Effector memory CD8-positive, alpha-beta T cell (primary cell): Measurements from ENCODE around the gene SYNM.

Experiments used
- ATAC-seq: fragments of 150-1000 bp; cut with Tn5 transposase; replicated peaks from 2 replicates; pipeline ENCODE4 v1.10.0; 2021; ENCODE audit warnings: mild to moderate bottlenecking, moderate library complexity
- DNase-seq, 3 experiments: peaks; one replicate each; pipeline ENCODE4 v3.0.0; 2021
- H3K27ac Mint-ChIP-seq, 2 donors: one replicate each; pipeline ENCODE4 v1.8.0; 2022; ENCODE audit warnings: mild to moderate bottlenecking in 2 of 2, mixed read lengths in 2 of 2, moderate library complexity in 2 of 2
- H3K27me3 Mint-ChIP-seq, 2 donors: one replicate each; pipeline ENCODE4 v1.8.0; 2022; ENCODE audit warnings: mixed read lengths in 2 of 2
- H3K36me3 Mint-ChIP-seq: one replicate; pipeline ENCODE4 v1.8.0; 2022; ENCODE audit warnings: mild to moderate bottlenecking, moderate library complexity, mixed read lengths; ENCODE audit not compliant: insufficient read depth
- H3K4me1 Mint-ChIP-seq, 2 donors: one replicate each; pipeline ENCODE4 v1.8.0; 2022; ENCODE audit warnings: low read depth in 2 of 2, mixed read lengths in 2 of 2
- H3K4me3 Mint-ChIP-seq, 2 donors: one replicate each; pipeline ENCODE4 v1.8.0; 2022; ENCODE audit warnings: mild to moderate bottlenecking in 2 of 2, mixed read lengths in 2 of 2, moderate library complexity in 2 of 2
- H3K9me3 Mint-ChIP-seq, 2 donors: one replicate each; pipeline ENCODE4 v1.8.0; 2022; ENCODE audit warnings: mixed read lengths in 2 of 2

The SYNM gene

DNA sequence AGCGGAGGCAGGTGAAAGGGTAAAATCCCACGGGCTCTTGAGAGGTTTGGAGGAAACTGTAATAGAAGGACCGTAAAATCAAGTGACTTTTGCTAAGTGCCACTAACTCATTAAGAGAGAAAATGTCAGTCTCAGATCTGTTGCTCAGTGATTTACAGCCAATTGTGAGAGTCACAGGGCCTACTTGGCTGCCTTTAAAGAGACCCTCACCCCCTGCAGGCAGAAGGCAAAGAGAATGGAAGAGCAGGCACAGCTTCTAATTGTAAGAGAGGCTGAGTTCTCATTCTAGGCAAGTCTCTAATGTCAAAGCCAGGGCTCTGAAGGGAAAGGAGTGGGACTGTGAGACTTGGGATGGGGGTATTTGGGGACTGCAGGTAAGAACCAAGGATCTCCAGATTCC is 9.3 kb upstream of the SYNM start:
- no peak for ATAC-seq
- Mint-ChIP-seq H3K27ac (no peak overlapping the region), H3K4me3 (no peak overlapping the region), H3K4me1 (peaks cover 0 to 2% of the 10 kb centered on the region in 2 donors), H3K9me3 (no peaks in the 10 kb centered on the region), H3K27me3 (peaks cover 37 to 53% of the 10 kb centered on the region in 2 donors), H3K36me3 (no peaks in the 10 kb centered on the region)
- DNase-seq: no peak

DNA sequence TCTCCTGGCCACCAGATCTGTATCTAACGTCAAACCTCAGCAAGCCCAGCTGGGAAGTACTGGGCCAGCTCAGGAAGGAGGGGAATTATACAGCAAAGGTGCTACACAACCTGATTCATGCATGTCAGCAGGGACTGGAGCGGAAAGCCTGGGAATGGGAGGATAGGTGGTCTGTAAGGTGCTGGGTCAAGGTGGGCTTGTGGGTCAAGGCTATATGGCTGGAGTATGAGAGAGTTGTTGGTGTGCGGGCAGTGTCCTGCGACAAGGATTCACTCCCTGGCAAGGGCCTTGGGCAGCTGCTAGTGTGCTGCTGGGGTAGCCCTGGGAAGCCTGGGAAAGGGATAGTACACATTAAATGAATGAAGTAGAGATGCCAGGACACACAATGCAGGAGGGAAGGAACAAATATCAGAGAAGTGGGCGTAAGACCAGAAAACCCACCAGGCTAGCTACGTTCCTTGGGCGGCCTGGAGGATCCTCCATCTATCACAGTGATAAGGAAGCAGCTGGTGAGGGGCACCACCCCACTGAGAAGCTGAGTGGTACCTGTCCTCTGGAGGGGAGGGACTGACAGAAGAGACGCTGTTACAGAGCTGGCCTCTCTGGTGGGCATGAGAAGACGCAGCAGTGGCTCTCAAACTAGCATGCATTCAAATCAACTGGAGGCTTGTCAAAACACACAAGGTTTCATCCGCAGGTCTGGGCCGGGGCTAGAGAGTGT is 8.5 kb upstream of the SYNM start:
- Mint-ChIP-seq H3K9me3 (no peaks in the 10 kb centered on the region), H3K4me1 (peaks cover 0 to 3% of the 10 kb centered on the region in 2 donors), H3K36me3 (no peaks in the 10 kb centered on the region), H3K27me3 (peaks cover 37 to 55% of the 10 kb centered on the region in 2 donors), H3K4me3 (no peak overlapping the region), H3K27ac (no peak overlapping the region)
- DNase-seq (no peak), ATAC-seq (no peak)

- H3K36me3 Mint-ChIP-seq: no peaks in the 10 kb centered on the region
- no peaks in the 10 kb centered on the region for H3K9me3 Mint-ChIP-seq
- H3K4me1 Mint-ChIP-seq: peaks cover 0 to 3% of the 10 kb centered on the region in 2 donors
- DNase-seq: no peak
- no peak for ATAC-seq
- no peak overlapping the region for H3K4me3 Mint-ChIP-seq
- peaks cover 43 to 61% of the 10 kb centered on the region in 2 donors for H3K27me3 Mint-ChIP-seq
- no peak overlapping the region for H3K27ac Mint-ChIP-seq
These were observed 7.9 kb upstream of the SYNM start for GRCh38 chr15:99096894-99097426.

GRCh38 chr15:99097441-99098410 is 7.2 kb upstream of the SYNM start:
- DNase-seq (no peak), ATAC-seq (no peak)
- H3K9me3 Mint-ChIP-seq: no peaks in the 10 kb centered on the region
- no peak overlapping the region for H3K4me3 Mint-ChIP-seq
- peaks cover 0 to 3% of the 10 kb centered on the region in 2 donors for H3K4me1 Mint-ChIP-seq
- H3K36me3 Mint-ChIP-seq: no peaks in the 10 kb centered on the region
- no peak overlapping the region for H3K27ac Mint-ChIP-seq
- H3K27me3 Mint-ChIP-seq: peaks cover 51 to 69% of the 10 kb centered on the region in 2 donors

DNA sequence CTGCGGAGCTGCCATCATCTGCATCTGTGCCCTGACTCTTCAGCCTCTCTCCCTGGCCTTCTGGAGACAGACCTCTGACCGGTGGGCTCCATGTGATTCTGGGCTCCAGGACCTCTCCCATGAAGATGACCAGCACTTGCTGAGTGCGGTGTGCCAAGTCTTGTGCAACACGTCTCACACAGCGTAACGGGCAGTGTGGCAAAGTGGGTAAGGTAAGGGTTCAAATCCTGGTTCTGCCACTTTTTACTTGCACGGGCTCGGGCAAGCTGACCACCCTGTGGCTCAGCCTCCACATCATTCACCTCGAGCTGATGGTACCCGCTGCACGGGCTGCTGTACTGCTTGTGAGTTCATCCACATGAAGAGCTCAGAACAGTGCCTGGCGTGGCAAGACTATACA is 6.5 kb upstream of the SYNM start:
- ATAC-seq (no peak), DNase-seq (no peak)
- no peaks in the 10 kb centered on the region for H3K9me3 Mint-ChIP-seq
- H3K27ac Mint-ChIP-seq: no peak overlapping the region
- H3K4me1 Mint-ChIP-seq: peaks cover 0 to 3% of the 10 kb centered on the region in 2 donors
- H3K36me3 Mint-ChIP-seq: peaks cover 2% of the 10 kb centered on the region
- no peak overlapping the region for H3K4me3 Mint-ChIP-seq
- H3K27me3 Mint-ChIP-seq: peaks cover 54 to 76% of the 10 kb centered on the region in 2 donors

DNA sequence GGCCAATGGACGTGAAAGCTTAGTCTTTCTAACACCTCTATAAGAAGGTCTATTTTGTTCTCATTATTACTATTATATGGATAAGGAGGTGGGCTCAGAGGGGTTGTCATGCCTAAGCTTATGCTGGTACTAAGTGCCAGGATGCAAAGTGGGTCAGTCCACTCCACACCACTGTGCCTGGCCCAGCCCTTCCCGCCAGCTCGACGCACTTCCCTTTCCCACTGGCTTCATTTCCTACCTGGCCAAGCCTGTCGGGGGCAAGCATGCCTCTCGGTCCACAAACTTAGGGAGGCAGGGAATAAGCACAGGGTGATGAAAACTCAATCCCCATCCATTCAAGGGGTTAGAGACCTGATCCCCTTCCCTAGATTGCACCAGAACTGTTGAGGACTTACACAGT is 5.9 kb upstream of the SYNM start:
- Mint-ChIP-seq H3K27ac (no peak overlapping the region), H3K9me3 (no peaks in the 10 kb centered on the region), H3K27me3 (peaks cover 58 to 80% of the 10 kb centered on the region in 2 donors), H3K4me3 (peak overlapping the region in 1 of 2 donors; percentile 21), H3K36me3 (peaks cover 4% of the 10 kb centered on the region), H3K4me1 (peaks cover 0 to 3% of the 10 kb centered on the region in 2 donors)
- ATAC-seq (no peak), DNase-seq (no peak)

DNA sequence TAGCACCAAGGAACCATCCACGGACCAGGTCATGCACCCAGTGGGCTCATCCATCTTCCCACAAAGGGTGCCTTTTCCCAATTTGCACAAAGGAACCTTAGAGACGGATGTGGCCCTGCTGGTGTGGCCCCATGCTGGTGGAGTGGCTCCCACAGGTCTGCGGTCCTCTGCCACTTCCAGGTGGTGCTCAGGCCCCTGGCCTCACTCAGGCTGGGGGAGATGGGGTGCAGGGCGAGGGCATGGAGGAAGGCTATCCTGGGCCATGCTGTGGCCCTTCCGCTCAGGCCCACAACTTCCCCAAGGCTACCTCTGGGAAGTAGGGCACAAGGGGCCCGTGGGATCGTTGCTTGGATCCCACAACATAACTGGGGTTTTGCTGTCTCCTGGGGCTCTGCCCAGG is 5.2 kb upstream of the SYNM start:
- Mint-ChIP-seq H3K4me1 (peaks cover 0 to 3% of the 10 kb centered on the region in 2 donors), H3K36me3 (peaks cover 6% of the 10 kb centered on the region), H3K27ac (no peak overlapping the region), H3K27me3 (peaks cover 58 to 80% of the 10 kb centered on the region in 2 donors), H3K9me3 (no peaks in the 10 kb centered on the region), H3K4me3 (peak overlapping the region in 1 of 2 donors; percentile 23)
- DNase-seq: no peak
- no peak for ATAC-seq

DNA sequence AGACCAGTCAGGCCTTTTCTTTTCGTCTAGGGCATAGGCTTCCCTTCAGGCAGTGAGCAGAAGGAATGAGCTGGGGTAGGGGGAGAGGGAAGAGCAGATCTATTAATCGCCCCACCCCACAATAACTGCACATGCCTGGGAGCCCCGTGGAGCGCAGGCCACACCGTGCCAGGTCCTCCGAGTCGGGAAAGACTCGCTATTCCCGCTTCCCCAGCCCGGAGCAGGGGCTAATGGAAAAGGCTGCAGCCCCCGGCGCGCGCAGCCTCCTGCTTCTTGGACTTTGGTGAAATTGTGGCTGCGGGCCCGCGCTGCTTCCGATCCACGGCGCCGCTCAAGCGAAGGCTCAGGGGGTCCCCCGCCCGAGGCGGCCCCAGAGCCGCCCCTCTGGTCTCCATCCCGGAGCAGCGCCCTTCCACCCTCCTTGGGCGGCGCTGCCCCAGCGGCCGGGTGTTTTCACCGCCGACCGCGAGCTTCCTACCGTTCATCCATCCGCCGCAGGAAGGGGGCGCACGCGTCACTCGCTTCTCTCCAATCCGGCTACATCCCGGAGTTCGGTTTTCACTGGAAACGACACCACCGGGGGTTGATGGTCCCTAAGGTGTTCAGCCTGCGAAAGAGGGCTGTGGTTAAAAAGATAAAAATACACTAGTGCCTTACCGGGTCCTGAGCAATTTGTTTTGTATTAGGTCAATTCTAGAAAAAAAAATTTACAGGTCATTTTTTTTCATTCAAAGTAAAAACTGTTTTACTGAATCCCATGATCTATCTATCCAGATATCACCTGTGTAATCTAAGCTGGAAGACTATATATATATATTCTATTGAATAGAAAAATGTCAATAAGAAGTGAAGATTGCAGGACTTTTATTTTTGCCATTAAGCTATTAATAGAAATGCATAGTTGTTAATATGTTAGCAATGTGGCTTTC is 4.4 kb upstream of the SYNM start:
- Mint-ChIP-seq H3K9me3 (no peaks in the 10 kb centered on the region), H3K27ac (no peak overlapping the region), H3K4me1 (peaks cover 0 to 3% of the 10 kb centered on the region in 2 donors), H3K36me3 (peaks cover 11% of the 10 kb centered on the region), H3K27me3 (peaks cover 56 to 78% of the 10 kb centered on the region in 2 donors), H3K4me3 (peak overlapping the region; percentile 20 to 45)
- DNase-seq (peak in 2 of 3 experiments; percentile 34 to 36), ATAC-seq (peak; percentile 30)

- H3K4me3 Mint-ChIP-seq: no peak overlapping the region
- ATAC-seq (no peak), DNase-seq (no peak)
- H3K27ac Mint-ChIP-seq: no peak overlapping the region
- H3K9me3 Mint-ChIP-seq: no peaks in the 10 kb centered on the region
- peaks cover 15% of the 10 kb centered on the region for H3K36me3 Mint-ChIP-seq
- H3K4me1 Mint-ChIP-seq: peaks cover 3 to 6% of the 10 kb centered on the region in 2 donors
- peaks cover 49 to 68% of the 10 kb centered on the region in 2 donors for H3K27me3 Mint-ChIP-seq
These were observed 3.4 kb upstream of the SYNM start for GRCh38 chr15:99101501-99101900.

DNA sequence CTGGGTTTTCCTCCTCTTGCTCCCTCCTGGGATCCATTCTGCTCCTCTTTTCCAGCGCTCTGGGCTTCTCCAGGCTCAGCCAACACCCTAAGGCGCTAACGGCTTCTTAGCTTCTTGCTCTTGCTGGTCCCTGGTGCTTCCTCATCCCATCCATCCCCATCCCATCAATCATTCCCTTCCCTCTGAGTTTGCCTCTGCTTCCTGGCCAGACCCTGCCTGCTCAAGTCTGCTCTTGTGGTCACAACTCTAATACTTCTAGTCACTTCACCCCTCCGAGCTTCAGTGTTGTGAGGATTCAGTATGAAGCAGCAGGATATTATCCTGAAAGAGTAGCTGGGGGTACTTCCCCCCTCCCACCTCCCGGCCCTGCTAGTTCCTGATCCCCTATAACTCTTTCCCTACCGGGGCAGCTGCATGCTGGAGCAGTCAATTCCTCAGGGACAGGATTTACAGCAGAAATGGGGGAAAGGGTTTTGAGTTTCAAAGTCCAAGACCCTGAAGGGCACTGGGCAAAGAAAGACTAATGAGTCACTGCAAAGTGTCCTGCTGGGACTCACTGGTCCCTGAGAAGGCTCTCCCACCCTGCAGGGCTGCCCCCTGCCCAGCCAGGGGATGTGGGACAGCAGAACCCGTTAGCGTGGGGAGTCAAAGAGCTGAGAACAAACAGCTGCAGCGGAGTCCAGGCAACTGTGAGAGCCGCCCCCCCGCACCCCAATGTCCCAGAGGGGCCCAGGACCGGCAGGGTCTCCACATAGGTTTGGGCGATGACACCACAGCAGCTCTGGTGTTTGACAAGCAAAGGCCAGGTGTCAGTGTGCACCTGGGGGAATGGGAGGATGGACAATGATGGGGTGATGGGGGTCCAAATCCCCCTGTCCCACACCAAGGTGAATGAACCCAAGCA is 2.3 kb upstream of the SYNM start:
- no peak overlapping the region for H3K27ac Mint-ChIP-seq
- no peaks in the 10 kb centered on the region for H3K9me3 Mint-ChIP-seq
- no peak for DNase-seq
- peaks cover 24% of the 10 kb centered on the region for H3K36me3 Mint-ChIP-seq
- peaks cover 50 to 57% of the 10 kb centered on the region in 2 donors for H3K27me3 Mint-ChIP-seq
- H3K4me1 Mint-ChIP-seq: peaks cover 6 to 16% of the 10 kb centered on the region in 2 donors
- H3K4me3 Mint-ChIP-seq: no peak overlapping the region
- no peak for ATAC-seq

- Mint-ChIP-seq H3K9me3 (no peaks in the 10 kb centered on the region), H3K27ac (no peak overlapping the region), H3K27me3 (peaks cover 44 to 50% of the 10 kb centered on the region in 2 donors), H3K4me3 (peak overlapping the region in 1 of 2 donors; percentile 38), H3K36me3 (peaks cover 30% of the 10 kb centered on the region), H3K4me1 (peaks cover 6 to 23% of the 10 kb centered on the region in 2 donors)
- ATAC-seq: no peak
- no peak for DNase-seq
These were observed 1.6 kb upstream of the SYNM start for GRCh38 chr15:99103279-99103678.
